ENCODE results near the gene ALAS1.

The ALAS1 gene

GRCh38 chr3:52240059-52240885, 42.3 kb downstream of the ALAS1 start:
- peak overlapping the region; percentile 70 to 77 for H3K4me3 ChIP-seq (ENCODE audit: low read depth in 1 of 2, low read length in 2 of 2)
- no peaks in the 10 kb centered on the region for H3K9me3 ChIP-seq (ENCODE audit: control insufficient read depth in 1 of 2, low read length in 2 of 2)
- H3K9ac ChIP-seq (ENCODE audit: low read depth in 1 of 2, low read length in 2 of 2): peak overlapping the region; percentile 51 to 82
- peaks cover 39 to 48% of the 10 kb centered on the region in 2 donors for H3K4me1 ChIP-seq (ENCODE audit: control insufficient read depth in 1 of 2, insufficient read depth in 2 of 2, low read length in 2 of 2)
- H3K27me3 ChIP-seq (ENCODE audit: control insufficient read depth in 1 of 2, insufficient read depth in 2 of 2, low read length in 2 of 2): no peaks in the 10 kb centered on the region
- no peak overlapping the region for H3K27ac ChIP-seq (ENCODE audit: low read depth, low read length)
- peaks cover 4% of the 10 kb centered on the region in 2 donors for H3K36me3 ChIP-seq (ENCODE audit: control insufficient read depth in 1 of 2, insufficient read depth in 2 of 2, low read length in 2 of 2)

GRCh38 chr3:52240886-52241370, 43.0 kb downstream of the ALAS1 start:
- Histone ChIP-seq H3K9ac (ENCODE audit: low read depth in 1 of 2, low read length in 2 of 2) (no peak overlapping the region), H3K27ac (ENCODE audit: low read depth, low read length) (no peak overlapping the region), H3K36me3 (ENCODE audit: control insufficient read depth in 1 of 2, insufficient read depth in 2 of 2, low read length in 2 of 2) (no peaks in the 10 kb centered on the region), H3K27me3 (ENCODE audit: control insufficient read depth in 1 of 2, insufficient read depth in 2 of 2, low read length in 2 of 2) (no peaks in the 10 kb centered on the region), H3K4me1 (ENCODE audit: control insufficient read depth in 1 of 2, insufficient read depth in 2 of 2, low read length in 2 of 2) (peaks cover 34 to 51% of the 10 kb centered on the region in 2 donors), H3K4me3 (ENCODE audit: low read depth in 1 of 2, low read length in 2 of 2) (no peak overlapping the region), H3K9me3 (ENCODE audit: control insufficient read depth in 1 of 2, low read length in 2 of 2) (no peaks in the 10 kb centered on the region)

GRCh38 chr3:52242039-52242438, 44.1 kb downstream of the ALAS1 start:
- H3K4me1 ChIP-seq (ENCODE audit: control insufficient read depth in 1 of 2, insufficient read depth in 2 of 2, low read length in 2 of 2): peaks cover 31 to 57% of the 10 kb centered on the region in 2 donors

GRCh38 chr3:52243791-52244628, 46.0 kb downstream of the ALAS1 start:
- no peak overlapping the region for H3K27ac ChIP-seq (ENCODE audit: low read depth, low read length)
- H3K9ac ChIP-seq (ENCODE audit: low read depth in 1 of 2, low read length in 2 of 2): no peak overlapping the region
- no peak overlapping the region for H3K4me3 ChIP-seq (ENCODE audit: low read depth in 1 of 2, low read length in 2 of 2)

More at GRCh38 chr3:52242039-52242438, 44.1 kb downstream of the ALAS1 start:
- no peak overlapping the region for H3K27ac ChIP-seq (ENCODE audit: low read depth, low read length)
- H3K9ac ChIP-seq (ENCODE audit: low read depth in 1 of 2, low read length in 2 of 2): no peak overlapping the region
- no peaks in the 10 kb centered on the region for H3K27me3 ChIP-seq (ENCODE audit: control insufficient read depth in 1 of 2, insufficient read depth in 2 of 2, low read length in 2 of 2)
- no peaks in the 10 kb centered on the region for H3K9me3 ChIP-seq (ENCODE audit: control insufficient read depth in 1 of 2, low read length in 2 of 2)
- H3K4me3 ChIP-seq (ENCODE audit: low read depth in 1 of 2, low read length in 2 of 2): no peak overlapping the region
- no peaks in the 10 kb centered on the region for H3K36me3 ChIP-seq (ENCODE audit: control insufficient read depth in 1 of 2, insufficient read depth in 2 of 2, low read length in 2 of 2)

GRCh38 chr3:52245322-52246263, 47.6 kb downstream of the ALAS1 start, which contains the start of gene PPM1M:
TSS of gene PPM1M (plus strand) at chr3:52245759. CDS start at chr3:52245825, 66 bp downstream.
- Histone ChIP-seq H3K9me3 (ENCODE audit: control insufficient read depth in 1 of 2, low read length in 2 of 2) (no peaks in the 10 kb centered on the region), H3K36me3 (ENCODE audit: control insufficient read depth in 1 of 2, insufficient read depth in 2 of 2, low read length in 2 of 2) (peaks cover 12 to 18% of the 10 kb centered on the region in 2 donors), H3K27ac (ENCODE audit: low read depth, low read length) (peak within 1 kb of the TSS; percentile 79), H3K27me3 (ENCODE audit: control insufficient read depth in 1 of 2, insufficient read depth in 2 of 2, low read length in 2 of 2) (no peaks in the 10 kb centered on the region), H3K9ac (ENCODE audit: low read depth in 1 of 2, low read length in 2 of 2) (peak within 1 kb of the TSS; percentile 67 to 82), H3K4me3 (ENCODE audit: low read depth in 1 of 2, low read length in 2 of 2) (peak within 1 kb of the TSS; percentile 75 to 79), H3K4me1 (ENCODE audit: control insufficient read depth in 1 of 2, insufficient read depth in 2 of 2, low read length in 2 of 2) (peaks cover 7 to 41% of the 10 kb centered on the region in 2 donors)

More at GRCh38 chr3:52243791-52244628, 46.0 kb downstream of the ALAS1 start:
- Histone ChIP-seq H3K36me3 (ENCODE audit: control insufficient read depth in 1 of 2, insufficient read depth in 2 of 2, low read length in 2 of 2) (peaks cover 0 to 7% of the 10 kb centered on the region in 2 donors), H3K4me1 (ENCODE audit: control insufficient read depth in 1 of 2, insufficient read depth in 2 of 2, low read length in 2 of 2) (peaks cover 17 to 50% of the 10 kb centered on the region in 2 donors), H3K27me3 (ENCODE audit: control insufficient read depth in 1 of 2, insufficient read depth in 2 of 2, low read length in 2 of 2) (no peaks in the 10 kb centered on the region), H3K9me3 (ENCODE audit: control insufficient read depth in 1 of 2, low read length in 2 of 2) (no peaks in the 10 kb centered on the region)

- H3K27ac ChIP-seq (ENCODE audit: low read depth, low read length): peak overlapping the region; percentile 72
Measured at GRCh38 chr3:52246264-52246620, 48.3 kb downstream of the ALAS1 start.

GRCh38 chr3:52246728-52247408, 48.9 kb downstream of the ALAS1 start:
- Histone ChIP-seq H3K27ac (ENCODE audit: low read depth, low read length) (no peak overlapping the region), H3K9me3 (ENCODE audit: control insufficient read depth in 1 of 2, low read length in 2 of 2) (no peaks in the 10 kb centered on the region), H3K4me1 (ENCODE audit: control insufficient read depth in 1 of 2, insufficient read depth in 2 of 2, low read length in 2 of 2) (peaks cover 4 to 38% of the 10 kb centered on the region in 2 donors), H3K4me3 (ENCODE audit: low read depth in 1 of 2, low read length in 2 of 2) (peak overlapping the region; percentile 68 to 75), H3K36me3 (ENCODE audit: control insufficient read depth in 1 of 2, insufficient read depth in 2 of 2, low read length in 2 of 2) (peaks cover 14 to 23% of the 10 kb centered on the region in 2 donors), H3K27me3 (ENCODE audit: control insufficient read depth in 1 of 2, insufficient read depth in 2 of 2, low read length in 2 of 2) (no peaks in the 10 kb centered on the region), H3K9ac (ENCODE audit: low read depth in 1 of 2, low read length in 2 of 2) (peak overlapping the region in 1 of 2 donors; percentile 67)

More at GRCh38 chr3:52246264-52246620, 48.3 kb downstream of the ALAS1 start:
- Histone ChIP-seq H3K9me3 (ENCODE audit: control insufficient read depth in 1 of 2, low read length in 2 of 2) (no peaks in the 10 kb centered on the region), H3K4me3 (ENCODE audit: low read depth in 1 of 2, low read length in 2 of 2) (peak overlapping the region; percentile 68 to 75), H3K36me3 (ENCODE audit: control insufficient read depth in 1 of 2, insufficient read depth in 2 of 2, low read length in 2 of 2) (peaks cover 14 to 18% of the 10 kb centered on the region in 2 donors), H3K4me1 (ENCODE audit: control insufficient read depth in 1 of 2, insufficient read depth in 2 of 2, low read length in 2 of 2) (peaks cover 4 to 38% of the 10 kb centered on the region in 2 donors), H3K9ac (ENCODE audit: low read depth in 1 of 2, low read length in 2 of 2) (peak overlapping the region; percentile 63 to 67), H3K27me3 (ENCODE audit: control insufficient read depth in 1 of 2, insufficient read depth in 2 of 2, low read length in 2 of 2) (no peaks in the 10 kb centered on the region)

GRCh38 chr3:52247409-52248164, 49.6 kb downstream of the ALAS1 start:
- H3K9me3 ChIP-seq (ENCODE audit: control insufficient read depth in 1 of 2, low read length in 2 of 2): no peaks in the 10 kb centered on the region
- H3K4me3 ChIP-seq (ENCODE audit: low read depth in 1 of 2, low read length in 2 of 2): peak overlapping the region in 1 of 2 donors; percentile 41
- H3K4me1 ChIP-seq (ENCODE audit: control insufficient read depth in 1 of 2, insufficient read depth in 2 of 2, low read length in 2 of 2): peaks cover 4 to 38% of the 10 kb centered on the region in 2 donors
- H3K36me3 ChIP-seq (ENCODE audit: control insufficient read depth in 1 of 2, insufficient read depth in 2 of 2, low read length in 2 of 2): peaks cover 14 to 29% of the 10 kb centered on the region in 2 donors
- H3K9ac ChIP-seq (ENCODE audit: low read depth in 1 of 2, low read length in 2 of 2): peak overlapping the region in 1 of 2 donors; percentile 67
- H3K27me3 ChIP-seq (ENCODE audit: control insufficient read depth in 1 of 2, insufficient read depth in 2 of 2, low read length in 2 of 2): no peaks in the 10 kb centered on the region
- H3K27ac ChIP-seq (ENCODE audit: low read depth, low read length): no peak overlapping the region

All from duodenal mucosa (tissue), 2 donors.